GM19035 (cell line): ENCODE data around the gene USF2.
"Not testable (repeated sequence)": the region's sequence is repeated elsewhere in the genome, so short reads cannot be mapped to it uniquely, and the experiment has no call there.

Source experiments
- ATAC-seq: cut with Tn5 transposase; IDR thresholded peaks from one replicate; pipeline ENCODE4 v1.9.1; 2021; ENCODE audit not compliant: unreplicated experiment

The USF2 gene

DNA sequence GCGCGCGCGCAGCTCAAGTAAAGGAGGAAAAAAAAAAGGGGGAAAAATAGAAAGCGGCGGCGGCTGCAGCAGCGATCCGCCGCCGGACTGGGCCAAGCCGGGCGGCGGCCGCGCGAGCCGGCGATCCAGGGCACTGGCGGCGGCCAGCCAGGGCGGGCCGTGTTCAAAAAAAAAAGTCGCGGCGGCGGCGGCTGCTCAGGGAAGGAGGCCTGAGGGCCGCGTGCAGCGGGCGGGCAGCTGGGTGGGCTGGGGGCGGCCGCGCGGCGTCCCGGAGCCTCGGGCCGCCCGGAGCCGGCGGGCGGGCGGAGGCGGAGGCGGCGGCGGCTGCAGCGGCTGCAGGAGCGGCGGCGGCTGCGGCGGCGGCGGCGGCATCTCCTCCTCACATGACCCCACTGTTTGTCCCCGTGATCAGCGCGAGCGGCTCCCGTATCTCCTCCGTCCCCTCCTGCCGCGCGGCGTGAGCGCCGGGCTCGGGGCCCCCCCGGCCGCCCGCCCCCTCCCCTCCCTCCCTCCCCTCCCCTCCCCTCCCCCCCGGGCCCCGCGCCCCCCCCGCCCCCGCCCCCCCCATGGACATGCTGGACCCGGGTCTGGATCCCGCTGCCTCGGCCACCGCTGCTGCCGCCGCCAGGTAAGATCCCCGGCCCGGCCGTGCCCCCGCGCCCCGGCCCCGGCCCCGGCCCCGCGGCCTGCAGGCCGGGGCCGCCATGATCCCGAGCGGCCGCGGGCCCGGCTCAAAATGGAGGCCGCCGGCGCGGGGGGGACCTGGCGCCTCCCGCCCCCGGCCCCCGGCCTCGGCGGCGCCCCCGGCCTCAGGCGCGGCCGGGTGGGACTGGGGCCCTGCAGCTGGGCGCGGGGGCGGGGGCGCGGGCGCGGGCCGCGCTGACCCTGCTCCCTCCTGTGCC is at the start of gene USF2:
Gene USF2, plus strand, starts transcription at position 427 of the 902 bp plus-strand sequence. Its CDS starts 140 bp downstream, at position 567.
- peak; percentile 22 for ATAC-seq

GRCh38 chr19:35219008-35219407 is 49.8 kb upstream of the USF2 start:
- no peak for ATAC-seq

- ATAC-seq = no peak
Observed at GRCh38 chr19:35220315-35220921, 48.3 kb upstream of the USF2 start.

GRCh38 chr19:35220973-35221590 is 47.7 kb upstream of the USF2 start:
- not testable (repeated sequence) for ATAC-seq

DNA sequence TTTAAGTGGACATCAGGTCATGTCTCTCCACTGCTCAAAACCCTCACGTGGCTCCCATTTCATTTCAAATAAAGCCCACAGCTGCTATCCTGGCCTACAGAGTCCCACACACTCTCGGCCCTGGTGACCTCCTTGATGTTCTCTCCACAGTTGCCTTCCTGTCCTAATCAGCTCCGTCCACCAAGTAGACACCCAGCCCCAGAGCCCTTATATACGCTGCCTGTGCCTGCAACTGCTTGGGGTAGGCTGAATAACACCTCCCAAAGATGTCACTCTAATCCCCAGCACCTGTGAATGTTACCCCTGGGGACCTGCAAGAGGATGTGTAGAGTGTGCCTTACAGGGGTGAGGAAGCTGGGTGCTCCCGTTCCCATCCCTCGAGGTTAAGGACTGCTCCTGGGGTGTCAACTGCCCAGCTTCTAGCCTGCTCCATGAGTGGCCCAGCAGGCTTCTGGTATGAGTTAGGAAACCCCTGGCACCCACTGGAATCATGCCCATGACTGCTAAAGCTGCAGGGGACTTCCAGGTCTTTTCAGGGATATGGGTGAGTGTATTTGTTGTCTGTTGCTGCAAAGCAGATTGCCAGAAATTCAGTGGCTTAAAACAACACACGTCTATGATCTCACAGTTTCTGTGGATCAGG is 46.3 kb upstream of the USF2 start:
- ATAC-seq = no peak

DNA sequence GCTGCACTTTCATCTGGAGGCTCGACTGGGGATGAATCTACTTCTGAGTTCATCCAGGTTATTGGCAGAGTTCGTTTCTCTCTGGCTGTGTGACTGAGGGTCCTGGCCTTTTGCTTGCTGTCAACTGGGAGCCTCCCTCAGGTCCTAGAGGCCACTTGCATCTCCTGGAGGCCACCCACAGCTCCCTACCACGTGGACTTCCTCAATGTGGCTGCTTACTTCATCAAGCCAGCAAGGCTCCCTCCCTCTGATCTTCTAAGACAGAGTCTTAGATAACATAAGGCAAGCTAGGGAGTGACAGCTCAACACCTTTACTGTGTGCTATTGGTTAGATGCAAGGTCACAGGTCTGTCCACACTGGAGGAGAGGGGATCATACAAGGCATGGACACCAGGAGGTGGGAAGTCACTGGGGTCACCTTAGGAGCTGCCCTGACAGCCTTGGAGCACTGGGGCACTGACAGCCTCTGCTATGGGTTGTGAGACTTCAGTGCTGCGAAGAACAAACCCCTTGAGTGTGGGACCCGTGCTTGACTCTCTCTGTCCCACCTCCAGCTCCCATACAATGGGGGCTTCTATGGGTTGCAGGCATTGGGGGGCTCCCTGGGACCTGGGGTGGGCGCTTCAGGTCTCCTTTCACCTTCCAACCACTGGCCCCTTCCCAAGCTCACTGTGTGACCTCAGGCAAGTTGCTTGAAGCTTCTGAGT is 45.5 kb upstream of the USF2 start:
- ATAC-seq = no peak

- ATAC-seq = no peak
Observed at GRCh38 chr19:35223862-35224505, 44.8 kb upstream of the USF2 start.

GRCh38 chr19:35224681-35225571 is 43.8 kb upstream of the USF2 start:
- ATAC-seq = no peak

- ATAC-seq = no peak
Observed at GRCh38 chr19:35225951-35226350, 42.8 kb upstream of the USF2 start.

GRCh38 chr19:35226748-35227147 is 42.0 kb upstream of the USF2 start:
- ATAC-seq = no peak

GRCh38 chr19:35228177-35228930 is 40.4 kb upstream of the USF2 start, which contains the start of gene FAM187B:
FAM187B (minus strand) TSS chr19:35228739; CDS start chr19:35228680, 59 bp downstream.
- ATAC-seq = no peak

DNA sequence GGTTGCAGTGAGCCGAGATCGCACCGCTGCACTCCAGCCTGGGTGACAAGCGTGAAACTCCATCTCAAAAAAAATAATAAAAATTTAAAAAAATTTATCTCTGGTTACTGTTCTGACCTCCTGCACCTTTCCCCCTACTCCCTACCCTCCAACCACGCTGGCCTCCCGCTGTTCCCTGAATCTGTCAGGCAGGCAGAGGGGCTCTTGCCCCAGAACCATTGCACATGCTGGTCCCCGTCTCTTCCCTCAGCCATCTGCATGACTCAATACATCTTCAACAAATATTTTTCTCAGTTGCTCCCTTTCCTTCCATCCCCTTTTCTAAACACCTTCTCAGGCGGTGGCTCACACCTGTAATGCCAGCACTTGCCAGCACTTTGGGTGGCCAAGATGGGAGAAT is 39.2 kb upstream of the USF2 start:
- ATAC-seq = no peak

DNA sequence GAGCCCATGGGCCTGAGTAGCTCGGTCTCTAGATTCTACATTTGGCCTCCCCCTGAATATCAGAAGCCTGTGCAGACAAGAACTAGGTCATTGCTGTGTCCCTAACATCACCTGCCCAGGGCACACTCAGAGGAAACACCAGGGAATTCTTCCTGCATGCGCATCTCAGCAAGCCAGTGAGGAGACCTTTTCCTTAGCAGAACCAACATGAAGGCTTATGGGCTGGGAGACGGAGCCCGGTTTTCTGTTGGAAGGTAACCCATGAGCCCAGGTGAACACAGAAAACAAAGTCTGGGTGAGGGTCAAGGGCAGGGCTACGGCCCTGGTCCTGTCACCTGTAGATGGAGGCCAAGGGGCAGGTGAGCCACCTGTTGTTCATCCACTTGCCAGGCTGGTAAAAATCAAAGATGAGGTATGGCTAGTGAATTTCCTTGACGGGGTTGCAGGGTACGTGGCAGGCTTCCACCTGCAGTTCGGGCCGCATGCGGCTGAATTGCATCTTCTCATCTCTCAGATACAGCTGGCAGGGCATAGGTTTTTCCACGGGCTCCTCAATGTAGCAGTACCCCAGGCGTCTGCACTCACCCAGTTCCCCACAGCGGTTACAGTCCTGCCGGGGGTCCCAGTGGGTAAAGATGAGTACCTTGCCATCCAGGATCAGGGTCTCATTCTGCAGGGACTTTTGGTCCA is 36.7 kb upstream of the USF2 start:
- no peak for ATAC-seq

DNA sequence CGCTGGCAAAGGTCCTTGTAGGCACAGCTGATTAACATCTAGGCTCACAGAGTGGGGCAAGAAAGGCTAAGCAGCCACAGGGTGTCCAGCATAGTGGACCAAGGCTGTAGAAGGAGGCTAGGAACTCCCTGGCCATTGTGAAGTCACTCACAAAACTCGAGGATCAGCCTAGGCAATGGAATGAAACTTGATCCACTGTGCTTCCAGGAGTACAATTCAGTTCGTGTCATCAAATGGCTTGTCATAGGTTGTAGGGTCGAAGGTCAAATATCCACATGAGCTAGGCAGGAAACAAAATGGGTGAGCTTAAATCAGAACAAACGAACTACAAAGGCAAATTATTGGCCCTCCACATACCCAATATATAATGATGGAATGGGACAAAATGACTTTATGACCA is 35.9 kb upstream of the USF2 start:
- ATAC-seq = no peak

- no peak for ATAC-seq
Observed at GRCh38 chr19:35236638-35237400, 31.9 kb upstream of the USF2 start.

DNA sequence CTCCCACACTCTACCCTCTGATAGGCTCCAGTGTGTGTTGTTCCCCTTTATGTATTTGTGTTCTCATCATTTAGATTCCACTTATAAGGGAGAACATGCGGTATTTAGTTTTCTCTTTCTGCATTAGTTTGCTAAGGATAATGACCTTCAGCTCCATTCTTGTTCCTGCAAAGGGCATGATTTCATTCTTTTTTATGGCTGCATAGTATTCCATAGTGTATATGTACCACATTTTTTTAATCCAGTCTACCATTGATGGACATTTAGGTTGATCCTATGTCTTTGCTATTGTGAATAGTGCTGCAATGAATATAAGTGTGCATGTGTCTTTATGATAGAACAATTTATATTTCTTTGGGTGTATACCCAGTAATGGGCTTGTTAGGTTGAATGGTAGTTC is 29.2 kb upstream of the USF2 start:
- not testable (repeated sequence) for ATAC-seq

GRCh38 chr19:35240327-35240726 is 28.4 kb upstream of the USF2 start:
- no peak for ATAC-seq
